Immature natural killer cell (primary cell): ENCODE data around the gene CCDC74B. TPM values are rescaled to one million over a fixed set of nuclear protein-coding genes. Genes with fewer than 3 reads are reported as not detected.
A peak's percentile ranks its signal among the peaks of the same experiment; 100 is the strongest.
"Not testable (repeated sequence)": the region's sequence is repeated elsewhere in the genome, so short reads cannot be mapped to it uniquely, and the experiment has no call there.

Experiments
- DNase-seq, 3 donors: peaks; one replicate each; pipeline ENCODE4 v3.0.0; 2022; ENCODE audit warnings: mixed read lengths in 1 of 3
- H3K27ac Mint-ChIP-seq, 6 donors: one replicate each; pipeline ENCODE4 v1.8.0; 2020; ENCODE audit warnings: mixed read lengths in 6 of 6, mild to moderate bottlenecking in 5 of 6, inconsistent platforms in 4 of 6, moderate library complexity in 3 of 6
- H3K27me3 Mint-ChIP-seq, 3 donors: one replicate each; pipeline ENCODE4 v1.8.0; 2020 to 2021; ENCODE audit warnings: low read depth in 3 of 3, mild to moderate bottlenecking in 3 of 3, mixed read lengths in 3 of 3, moderate library complexity in 3 of 3, inconsistent platforms in 1 of 3
- H3K36me3 Mint-ChIP-seq, 3 donors: one replicate each; pipeline ENCODE4 v1.8.0; 2020; ENCODE audit warnings: mixed read lengths in 3 of 3, inconsistent platforms in 2 of 3, mild to moderate bottlenecking in 2 of 3
- H3K4me1 Mint-ChIP-seq, 2 donors: one replicate each; pipeline ENCODE4 v1.8.0; 2020; ENCODE audit warnings: inconsistent platforms in 2 of 2, mild to moderate bottlenecking in 2 of 2, mixed read lengths in 2 of 2, moderate library complexity in 1 of 2
- H3K4me3 Mint-ChIP-seq, 5 donors: one replicate each; pipeline ENCODE4 v1.8.0; 2020; ENCODE audit warnings: mild to moderate bottlenecking in 5 of 5, mixed read lengths in 5 of 5, inconsistent platforms in 3 of 5, moderate library complexity in 3 of 5
- H3K9me3 Mint-ChIP-seq, 6 donors: one replicate each; pipeline ENCODE4 v1.8.0; 2020; ENCODE audit warnings: mild to moderate bottlenecking in 6 of 6, mixed read lengths in 6 of 6, inconsistent platforms in 4 of 6, moderate library complexity in 3 of 6
- polyA plus RNA-seq, 3 donors: library from polyadenylated mRNA; unstranded; fragments of 300-500 nt; fragmentation: Illumina TruSeq; gene quantifications; one replicate each; pipeline ENCODE4 v1.2.3, GENCODE V29; 2021

Gene CCDC74B
- polyA plus RNA-seq, 3 donors from 2014 or later: 0.36 TPM; not detected in 2

GRCh38 chr2:130159376-130159775 lies 14.5 kb upstream of the CCDC74B start:
- not testable (repeated sequence) for H3K9me3 Mint-ChIP-seq, H3K27me3 Mint-ChIP-seq, H3K36me3 Mint-ChIP-seq, H3K4me3 Mint-ChIP-seq, DNase-seq, H3K27ac Mint-ChIP-seq
- peaks cover 22% of the 10 kb centered on the region in 2 donors for H3K4me1 Mint-ChIP-seq

- H3K9me3 Mint-ChIP-seq: no peaks in the 10 kb centered on the region
- H3K36me3 Mint-ChIP-seq: peaks cover 0 to 4% (median 0%) of the 10 kb centered on the region in 3 donors
- H3K4me1 Mint-ChIP-seq: peaks cover 22% of the 10 kb centered on the region in 2 donors
- no peak overlapping the region for H3K4me3 Mint-ChIP-seq
- peaks cover 0 to 5% (median 4%) of the 10 kb centered on the region in 3 donors for H3K27me3 Mint-ChIP-seq
- peak overlapping the region in 5 of 6 donors; percentile 65 to 88 (median 76) for H3K27ac Mint-ChIP-seq
- DNase-seq: no peak
These were observed 13.7 kb upstream of the CCDC74B start for GRCh38 chr2:130158631-130159030.

DNA sequence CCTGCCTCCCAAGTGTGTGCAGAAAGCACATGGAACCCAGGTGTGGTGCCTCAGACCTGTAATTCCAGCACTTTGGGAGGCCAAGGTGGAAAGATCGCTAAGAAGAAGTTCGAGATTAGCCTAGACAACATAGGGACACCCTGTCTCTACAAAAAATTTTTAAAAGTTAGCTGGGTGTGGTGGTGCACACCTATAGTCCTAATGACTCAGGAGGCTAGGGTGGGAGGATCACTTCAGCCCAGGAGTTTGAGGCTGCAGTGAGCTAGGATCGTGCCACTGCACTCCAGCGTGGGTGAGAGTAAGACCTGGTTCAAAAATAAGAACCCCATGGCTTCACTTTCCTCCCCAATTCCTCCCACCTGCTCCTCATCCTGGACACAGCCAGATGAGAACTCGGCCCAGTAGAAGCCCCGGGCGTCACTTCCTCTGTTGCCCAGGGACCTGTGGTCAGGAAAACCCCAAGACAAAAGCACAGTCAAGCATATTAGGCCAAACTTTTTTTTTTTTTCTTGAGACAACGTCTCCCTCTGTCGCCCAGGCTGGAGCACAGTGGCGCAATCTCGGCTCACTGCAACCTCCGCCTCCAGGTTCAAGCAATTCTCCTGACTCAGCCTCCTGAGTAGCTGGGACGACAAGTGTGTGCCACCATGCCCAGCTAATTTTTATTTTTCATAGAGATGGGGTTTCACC lies 13.1 kb upstream of the CCDC74B start:
- not testable (repeated sequence) for H3K27me3 Mint-ChIP-seq, H3K36me3 Mint-ChIP-seq, H3K9me3 Mint-ChIP-seq
- H3K4me3 Mint-ChIP-seq: peak overlapping the region in 1 of 5 donors; percentile 57
- H3K4me1 Mint-ChIP-seq: peaks cover 22% of the 10 kb centered on the region in 2 donors
- peak overlapping the region; percentile 65 to 88 (median 75) for H3K27ac Mint-ChIP-seq
- DNase-seq: peak; percentile 29 to 48 (median 31)

- Mint-ChIP-seq H3K27ac (peak overlapping the region in 4 of 6 donors; percentile 65 to 88 (median 77)), H3K4me1 (peaks cover 22% of the 10 kb centered on the region in 2 donors)
- not testable (repeated sequence) for H3K27me3 Mint-ChIP-seq, H3K4me3 Mint-ChIP-seq, H3K36me3 Mint-ChIP-seq, H3K9me3 Mint-ChIP-seq
- DNase-seq: peak in 2 of 3 donors; percentile 10 to 17
These were observed 12.4 kb upstream of the CCDC74B start for GRCh38 chr2:130157354-130157753.

DNA sequence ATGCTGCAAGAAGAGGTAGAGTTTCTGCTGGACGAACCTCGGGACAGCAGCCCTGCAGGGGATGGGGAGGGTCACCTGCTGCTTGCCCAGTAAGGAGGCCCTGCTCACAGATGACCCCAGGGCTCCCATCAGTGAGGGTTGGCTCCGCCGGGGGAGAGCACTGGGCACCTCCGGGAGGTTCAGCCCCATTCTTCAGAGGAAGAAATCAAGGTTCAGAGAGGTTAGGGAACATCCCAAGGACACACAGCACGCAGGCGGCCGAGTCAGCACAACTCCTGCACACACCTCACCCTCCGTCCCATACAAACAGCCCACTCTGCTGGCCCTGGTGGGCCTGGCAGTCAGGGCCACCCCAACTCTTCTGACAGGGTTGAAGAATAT lies 11.7 kb upstream of the CCDC74B start:
- Mint-ChIP-seq H3K4me3 (no peak overlapping the region), H3K4me1 (peaks cover 22% of the 10 kb centered on the region in 2 donors), H3K27me3 (peaks cover 2 to 5% (median 4%) of the 10 kb centered on the region in 3 donors), H3K36me3 (peaks cover 0 to 4% (median 0%) of the 10 kb centered on the region in 3 donors), H3K9me3 (no peaks in the 10 kb centered on the region), H3K27ac (peak overlapping the region in 2 of 6 donors; percentile 7 to 20)
- no peak for DNase-seq

DNA sequence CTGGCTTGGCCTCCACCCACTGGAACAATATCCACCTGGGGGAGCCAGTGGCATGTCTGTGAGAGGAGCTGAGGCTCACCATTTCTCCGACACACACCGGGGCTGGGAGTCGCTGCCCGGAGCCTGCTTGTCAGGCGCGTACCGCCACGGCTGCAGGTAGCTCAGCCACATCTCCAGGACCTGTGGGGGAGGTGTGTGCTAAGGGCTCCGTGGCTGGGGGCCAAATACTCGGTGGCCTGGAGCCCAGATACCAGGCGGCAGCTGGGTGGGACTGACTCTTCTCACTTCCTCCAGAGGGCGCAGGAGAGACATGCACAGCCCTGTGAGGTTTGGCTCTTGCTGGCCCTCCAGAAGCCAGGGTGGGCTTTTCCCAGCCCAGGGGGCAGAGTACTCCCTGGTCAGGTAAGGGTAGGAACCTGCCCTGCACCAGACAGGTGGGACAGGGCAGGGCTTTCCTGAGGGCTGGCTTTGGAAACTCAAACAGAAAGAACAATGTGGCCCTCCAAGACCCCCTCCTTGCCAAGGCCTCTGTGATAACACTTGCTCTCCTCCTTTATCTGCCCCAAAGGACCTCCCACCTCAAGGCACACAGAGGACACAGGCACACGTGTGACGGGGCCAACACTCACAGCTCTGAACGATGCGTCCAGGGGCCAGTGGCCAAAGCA lies 11.2 kb upstream of the CCDC74B start:
- H3K4me3 Mint-ChIP-seq, H3K9me3 Mint-ChIP-seq, H3K36me3 Mint-ChIP-seq, H3K27me3 Mint-ChIP-seq, DNase-seq: not testable (repeated sequence)
- Mint-ChIP-seq H3K27ac (peak overlapping the region in 2 of 6 donors; percentile 7 to 20), H3K4me1 (peaks cover 22% of the 10 kb centered on the region in 2 donors)

DNA sequence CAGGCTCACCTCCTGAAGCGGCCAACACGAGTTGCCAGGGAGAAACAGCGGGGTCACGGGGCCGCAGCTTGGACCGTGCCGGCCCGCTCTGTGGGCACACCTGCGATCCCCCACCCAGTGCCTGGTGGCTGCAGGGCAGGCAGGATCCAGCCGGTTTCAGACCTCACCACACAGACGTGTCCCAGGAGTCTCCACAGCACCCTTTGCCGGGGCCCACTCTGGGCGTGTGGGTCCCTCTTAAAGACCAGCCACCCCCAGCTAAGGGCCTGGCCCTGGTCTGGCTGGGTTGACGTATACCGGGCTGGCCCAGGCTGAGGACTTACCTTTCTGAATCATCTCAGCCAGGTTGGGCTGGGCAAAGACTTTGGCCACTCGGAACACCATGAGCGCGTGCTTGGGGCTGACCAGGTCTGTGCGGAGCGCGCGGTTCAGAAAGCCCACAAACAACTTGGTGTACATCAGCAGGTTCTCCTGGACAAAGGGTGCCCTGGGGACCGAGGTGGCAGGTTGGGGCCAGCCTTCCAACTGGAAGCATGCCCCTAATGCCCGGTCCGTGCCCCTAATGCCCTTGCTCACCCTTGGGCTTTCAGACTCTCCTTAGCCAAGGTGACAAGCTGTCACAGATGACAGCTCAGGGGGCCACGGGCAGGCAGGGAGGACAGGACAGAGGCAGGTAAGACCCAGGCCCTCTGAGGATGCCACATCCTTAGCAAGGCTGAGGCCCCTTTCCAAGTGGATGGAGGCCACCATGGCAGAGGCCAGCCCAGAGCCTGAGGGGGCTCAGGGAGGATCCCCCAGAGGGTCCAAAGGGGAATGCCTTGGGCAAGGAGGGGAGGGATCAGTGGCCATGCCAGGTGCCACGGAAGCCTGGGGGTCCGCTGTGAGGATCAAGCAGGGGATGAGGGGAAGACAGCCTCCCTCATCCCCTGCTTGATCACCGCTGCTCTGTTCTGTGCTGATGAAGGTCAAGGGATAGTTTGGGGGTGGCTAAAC lies 10.2 kb upstream of the CCDC74B start:
- peaks cover 1 to 5% (median 2%) of the 10 kb centered on the region in 3 donors for H3K27me3 Mint-ChIP-seq
- no peak for DNase-seq
- no peak overlapping the region for H3K4me3 Mint-ChIP-seq
- peaks cover 0 to 4% (median 0%) of the 10 kb centered on the region in 3 donors for H3K36me3 Mint-ChIP-seq
- H3K27ac Mint-ChIP-seq: peak overlapping the region in 1 of 6 donors; percentile 7
- H3K9me3 Mint-ChIP-seq: no peaks in the 10 kb centered on the region
- H3K4me1 Mint-ChIP-seq: peaks cover 18% of the 10 kb centered on the region in 2 donors

DNA sequence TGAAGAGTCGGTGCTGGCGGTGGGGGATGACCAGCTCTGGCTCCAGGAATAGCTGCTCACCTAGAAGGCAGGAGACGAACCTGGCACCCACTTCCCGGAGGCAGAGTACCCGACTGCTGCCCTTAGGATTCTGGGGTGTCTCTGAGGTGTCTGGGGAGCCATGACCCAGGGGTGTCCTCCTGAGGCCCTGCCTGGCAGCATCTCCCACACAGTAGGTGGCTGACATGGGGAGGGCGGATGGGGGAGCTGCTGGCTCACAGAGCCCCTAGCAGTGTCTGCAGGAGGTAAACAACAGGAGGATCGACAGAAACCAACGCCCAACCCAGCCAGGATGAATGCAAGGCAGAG lies 9.5 kb upstream of the CCDC74B start:
- not testable (repeated sequence) for H3K27me3 Mint-ChIP-seq, H3K4me3 Mint-ChIP-seq, H3K36me3 Mint-ChIP-seq, H3K9me3 Mint-ChIP-seq, DNase-seq, H3K27ac Mint-ChIP-seq
- peaks cover 17 to 18% of the 10 kb centered on the region in 2 donors for H3K4me1 Mint-ChIP-seq

GRCh38 chr2:130153721-130154422 lies 9.0 kb upstream of the CCDC74B start:
- H3K4me3 Mint-ChIP-seq, H3K27ac Mint-ChIP-seq, H3K36me3 Mint-ChIP-seq, H3K9me3 Mint-ChIP-seq, H3K27me3 Mint-ChIP-seq, DNase-seq: not testable (repeated sequence)
- peaks cover 16 to 17% of the 10 kb centered on the region in 2 donors for H3K4me1 Mint-ChIP-seq

- H3K36me3 Mint-ChIP-seq: peaks cover 0 to 4% (median 0%) of the 10 kb centered on the region in 3 donors
- no peak overlapping the region for H3K4me3 Mint-ChIP-seq
- H3K27ac Mint-ChIP-seq: no peak overlapping the region
- DNase-seq: no peak
- H3K27me3 Mint-ChIP-seq: peaks cover under 1 to 5% (median 1%) of the 10 kb centered on the region in 3 donors
- H3K9me3 Mint-ChIP-seq: no peaks in the 10 kb centered on the region
- H3K4me1 Mint-ChIP-seq: peaks cover 7 to 8% of the 10 kb centered on the region in 2 donors
These were observed 8.1 kb upstream of the CCDC74B start for GRCh38 chr2:130152816-130153595.

DNA sequence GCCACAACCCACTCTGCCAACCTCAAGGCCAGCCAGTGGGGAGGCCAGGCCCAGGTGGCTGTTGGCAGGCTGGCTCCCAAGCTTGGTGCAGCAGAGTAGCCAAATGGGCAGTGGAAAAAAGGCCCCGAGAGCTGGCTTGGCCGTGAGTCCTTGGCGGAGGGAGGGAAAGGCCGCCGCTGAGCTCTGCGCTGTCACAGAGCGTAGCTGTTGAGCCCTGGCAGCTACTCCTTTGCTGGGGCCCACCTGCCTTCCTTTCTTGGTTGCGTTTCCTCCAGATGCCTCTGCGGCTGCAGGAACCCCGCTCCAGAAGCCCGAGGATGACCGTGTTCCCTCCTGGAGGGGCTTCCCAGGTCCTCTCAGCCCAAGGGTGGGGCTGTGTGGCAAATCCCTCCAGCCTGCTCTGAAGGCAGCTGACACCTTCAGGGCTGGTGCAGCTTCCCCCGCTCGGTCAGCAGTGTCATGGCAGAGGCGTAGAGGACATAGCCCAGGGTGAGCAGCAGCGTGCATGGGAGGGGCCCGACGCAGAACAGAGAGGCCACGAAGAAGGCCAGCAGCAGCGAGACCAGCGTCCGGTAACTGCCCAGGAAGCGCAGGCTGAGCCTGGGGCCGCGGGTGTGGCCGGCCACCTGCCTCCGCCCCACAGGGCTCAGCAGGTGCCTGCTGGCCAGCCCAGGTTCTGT lies 7.4 kb upstream of the CCDC74B start:
- H3K27ac Mint-ChIP-seq, H3K36me3 Mint-ChIP-seq, H3K9me3 Mint-ChIP-seq, H3K27me3 Mint-ChIP-seq, H3K4me1 Mint-ChIP-seq, DNase-seq, H3K4me3 Mint-ChIP-seq: not testable (repeated sequence)

GRCh38 chr2:130151145-130151512 lies 6.2 kb upstream of the CCDC74B start:
- not testable (repeated sequence) for H3K27ac Mint-ChIP-seq, DNase-seq, H3K4me1 Mint-ChIP-seq, H3K9me3 Mint-ChIP-seq, H3K27me3 Mint-ChIP-seq, H3K4me3 Mint-ChIP-seq, H3K36me3 Mint-ChIP-seq
